ENCODE data around the gene CRTC2.

The CRTC2 gene

DNA sequence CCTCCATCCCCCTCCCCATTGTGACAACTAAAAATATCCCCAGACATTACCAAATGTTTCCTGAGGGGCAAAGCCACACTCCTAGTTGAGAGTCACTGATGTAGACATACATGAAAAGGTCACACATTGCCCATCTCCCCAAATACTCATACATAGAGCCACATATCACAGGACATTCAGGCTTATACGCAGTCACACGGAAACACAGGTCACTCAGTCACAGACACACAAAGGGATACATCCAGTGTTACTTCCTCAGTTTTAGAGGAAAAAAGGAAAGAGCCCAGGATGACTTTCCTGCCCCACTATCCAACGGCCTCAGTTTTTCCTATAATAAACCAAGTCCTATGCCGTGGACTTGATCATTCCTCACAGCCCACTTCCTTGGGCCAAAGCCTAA is 3.0 kb upstream of the CRTC2 start:
- Histone ChIP-seq H3K4me1 (ENCODE audit: control insufficient read depth, insufficient read depth, low read length) (peaks cover 53% of the 10 kb centered on the region), H3K27me3 (ENCODE audit: control insufficient read depth in 1 of 2, insufficient read depth in 2 of 2, low read length in 2 of 2) (no peaks in the 10 kb centered on the region), H3K9me3 (ENCODE audit: control insufficient read depth in 2 of 2, low read length in 2 of 2) (no peaks in the 10 kb centered on the region), H3K9ac (ENCODE audit: low read length in 2 of 2) (peak overlapping the region in 1 of 2 donors; percentile 42), H3K27ac (ENCODE audit: low read length) (peak overlapping the region; percentile 87), H3K4me3 (ENCODE audit: low read length in 2 of 2) (peak overlapping the region; percentile 88 to 93), H3K36me3 (ENCODE audit: control insufficient read depth in 2 of 2, insufficient read depth in 2 of 2, low read length in 2 of 2) (peaks cover 12 to 15% of the 10 kb centered on the region in 2 donors)

DNA sequence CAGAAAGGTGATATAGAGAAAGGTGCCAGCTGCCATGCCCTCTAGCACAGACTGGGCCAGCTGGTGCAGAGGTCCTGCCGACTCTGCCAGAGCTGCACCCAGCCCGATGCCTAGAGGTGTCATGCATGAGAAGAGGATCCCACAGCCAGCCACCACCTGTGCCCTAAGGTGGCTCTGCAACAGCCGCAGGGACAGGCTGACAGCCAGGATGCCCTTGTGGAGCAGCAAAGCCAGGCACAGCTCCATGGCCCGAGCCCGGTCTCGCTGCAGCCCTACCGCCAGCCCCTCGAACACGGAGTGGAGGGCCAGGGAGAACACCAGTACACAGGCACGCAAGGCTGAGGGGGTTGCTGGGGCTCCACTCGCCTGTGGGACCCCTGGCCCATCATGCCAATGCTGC is 1.8 kb upstream of the CRTC2 start:
- H3K36me3 ChIP-seq (ENCODE audit: control insufficient read depth in 2 of 2, insufficient read depth in 2 of 2, low read length in 2 of 2): peaks cover 12 to 15% of the 10 kb centered on the region in 2 donors
- no peaks in the 10 kb centered on the region for H3K27me3 ChIP-seq (ENCODE audit: control insufficient read depth in 1 of 2, insufficient read depth in 2 of 2, low read length in 2 of 2)
- no peaks in the 10 kb centered on the region for H3K9me3 ChIP-seq (ENCODE audit: control insufficient read depth in 2 of 2, low read length in 2 of 2)
- no peak overlapping the region for H3K4me3 ChIP-seq (ENCODE audit: low read length in 2 of 2)
- peaks cover 62% of the 10 kb centered on the region for H3K4me1 ChIP-seq (ENCODE audit: control insufficient read depth, insufficient read depth, low read length)
- peak overlapping the region; percentile 77 for H3K27ac ChIP-seq (ENCODE audit: low read length)
- no peak overlapping the region for H3K9ac ChIP-seq (ENCODE audit: low read length in 2 of 2)

DNA sequence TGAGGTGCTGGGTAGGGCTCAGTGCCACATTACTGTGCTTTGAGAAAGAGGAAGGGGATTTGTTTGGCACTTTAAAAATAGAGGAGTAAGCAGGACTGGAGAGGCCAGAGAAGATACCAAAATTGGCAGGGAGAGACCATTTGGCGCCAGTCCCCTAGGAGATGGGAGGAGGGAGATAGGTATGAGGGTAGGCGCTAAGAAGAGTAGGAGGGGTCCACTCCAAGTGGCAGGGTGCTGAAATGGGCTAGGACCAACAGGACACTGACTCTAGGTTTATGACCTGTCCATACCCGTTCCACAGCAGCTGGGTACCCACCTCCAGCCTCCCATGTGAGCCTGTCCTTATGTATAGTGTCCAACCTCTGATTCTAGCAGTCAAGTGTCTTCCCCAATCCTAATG is 1.0 kb upstream of the CRTC2 start:
- Histone ChIP-seq H3K4me1 (ENCODE audit: control insufficient read depth, insufficient read depth, low read length) (peaks cover 64% of the 10 kb centered on the region), H3K4me3 (ENCODE audit: low read length in 2 of 2) (peak overlapping the region in 1 of 2 donors; percentile 95), H3K27ac (ENCODE audit: low read length) (peak overlapping the region; percentile 77), H3K9ac (ENCODE audit: low read length in 2 of 2) (peak overlapping the region; percentile 13 to 85), H3K9me3 (ENCODE audit: control insufficient read depth in 2 of 2, low read length in 2 of 2) (no peaks in the 10 kb centered on the region), H3K27me3 (ENCODE audit: control insufficient read depth in 1 of 2, insufficient read depth in 2 of 2, low read length in 2 of 2) (no peaks in the 10 kb centered on the region), H3K36me3 (ENCODE audit: control insufficient read depth in 2 of 2, insufficient read depth in 2 of 2, low read length in 2 of 2) (peaks cover 12 to 19% of the 10 kb centered on the region in 2 donors)

DNA sequence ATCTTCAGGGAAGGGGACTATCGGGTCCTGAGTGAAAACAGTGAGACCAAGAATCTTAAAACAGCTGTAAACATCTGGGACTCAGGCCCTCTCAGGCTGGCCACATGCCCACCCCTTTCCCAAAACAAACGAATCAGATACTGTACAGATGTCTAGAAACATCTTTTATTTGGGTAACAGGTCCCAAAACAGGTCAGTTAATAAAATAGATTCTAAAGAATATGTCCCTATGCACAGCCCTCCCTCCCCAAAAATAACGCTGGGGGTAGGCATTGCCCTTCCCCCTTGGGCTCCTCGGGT is 499 bp upstream of the CRTC2 start:
- Histone ChIP-seq H3K4me1 (ENCODE audit: control insufficient read depth, insufficient read depth, low read length) (peaks cover 60% of the 10 kb centered on the region), H3K9ac (ENCODE audit: low read length in 2 of 2) (peak overlapping the region; percentile 51 to 85), H3K36me3 (ENCODE audit: control insufficient read depth in 2 of 2, insufficient read depth in 2 of 2, low read length in 2 of 2) (peaks cover 16 to 23% of the 10 kb centered on the region in 2 donors), H3K9me3 (ENCODE audit: control insufficient read depth in 2 of 2, low read length in 2 of 2) (no peaks in the 10 kb centered on the region), H3K27ac (ENCODE audit: low read length) (peak overlapping the region; percentile 77), H3K4me3 (ENCODE audit: low read length in 2 of 2) (peak overlapping the region; percentile 86 to 95), H3K27me3 (ENCODE audit: control insufficient read depth in 1 of 2, insufficient read depth in 2 of 2, low read length in 2 of 2) (no peaks in the 10 kb centered on the region)

DNA sequence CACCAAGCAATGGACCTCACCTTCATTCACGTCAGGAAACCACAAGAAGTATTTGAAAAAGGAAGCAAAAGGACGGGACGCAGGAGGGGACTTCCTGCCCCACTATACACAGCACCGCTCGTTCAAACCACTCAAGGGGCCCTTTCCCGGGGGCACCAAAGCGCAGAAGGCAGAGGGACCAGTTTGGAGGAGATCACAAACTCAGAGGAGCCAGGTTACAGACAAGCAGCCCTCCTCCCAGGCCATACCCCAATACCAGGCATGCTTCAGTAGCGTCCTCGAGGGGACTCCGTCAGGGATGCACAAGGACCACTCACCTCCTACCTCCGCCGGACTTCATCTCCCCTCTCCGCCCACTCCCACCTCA is 685 bp downstream of the CRTC2 start:
- peak overlapping the region; percentile 85 to 88 for H3K9ac ChIP-seq (ENCODE audit: low read length in 2 of 2)
- H3K27me3 ChIP-seq (ENCODE audit: control insufficient read depth in 1 of 2, insufficient read depth in 2 of 2, low read length in 2 of 2): no peaks in the 10 kb centered on the region
- H3K27ac ChIP-seq (ENCODE audit: low read length): peak overlapping the region; percentile 77
- H3K9me3 ChIP-seq (ENCODE audit: control insufficient read depth in 2 of 2, low read length in 2 of 2): no peaks in the 10 kb centered on the region
- peaks cover 22 to 26% of the 10 kb centered on the region in 2 donors for H3K36me3 ChIP-seq (ENCODE audit: control insufficient read depth in 2 of 2, insufficient read depth in 2 of 2, low read length in 2 of 2)
- peak overlapping the region; percentile 86 to 95 for H3K4me3 ChIP-seq (ENCODE audit: low read length in 2 of 2)
- peaks cover 56% of the 10 kb centered on the region for H3K4me1 ChIP-seq (ENCODE audit: control insufficient read depth, insufficient read depth, low read length)

DNA sequence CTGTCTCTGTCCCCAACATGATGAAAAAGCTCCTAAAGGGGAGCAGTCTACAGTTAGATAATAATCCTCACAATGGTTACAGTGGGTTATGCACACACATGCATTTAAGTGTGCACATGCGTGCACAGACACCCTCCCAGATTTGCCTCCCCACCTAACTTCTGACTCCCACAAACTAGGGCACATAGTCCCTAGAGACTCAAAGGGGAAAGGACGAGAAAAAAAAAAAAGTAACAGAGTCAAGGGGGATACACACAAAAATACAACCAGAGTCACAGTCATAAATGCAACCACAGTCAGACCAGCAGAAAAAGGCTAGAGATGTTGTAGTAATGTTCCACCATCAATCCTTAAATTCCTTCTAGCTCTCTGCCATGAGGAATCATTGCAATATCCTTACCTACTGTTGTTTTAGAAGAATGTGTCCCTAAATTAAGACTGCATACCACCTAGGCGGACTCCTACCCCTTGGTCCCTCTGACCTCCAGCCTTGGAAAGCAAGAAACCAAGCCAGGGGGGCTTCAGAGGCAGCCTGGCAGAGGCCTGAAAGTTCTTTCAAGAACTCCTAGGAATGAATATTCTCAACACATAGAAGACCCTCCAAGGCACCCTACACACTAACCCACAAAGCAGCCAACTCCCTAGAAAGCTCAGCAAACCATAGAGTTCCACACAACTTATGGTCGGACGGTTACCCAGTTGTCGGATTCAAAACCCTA is 1.3 kb downstream of the CRTC2 start:
- H3K27ac ChIP-seq (ENCODE audit: low read length): peak overlapping the region; percentile 77
- H3K4me3 ChIP-seq (ENCODE audit: low read length in 2 of 2): peak overlapping the region; percentile 86 to 95
- peaks cover 50% of the 10 kb centered on the region for H3K4me1 ChIP-seq (ENCODE audit: control insufficient read depth, insufficient read depth, low read length)
- peaks cover 27 to 32% of the 10 kb centered on the region in 2 donors for H3K36me3 ChIP-seq (ENCODE audit: control insufficient read depth in 2 of 2, insufficient read depth in 2 of 2, low read length in 2 of 2)
- H3K9me3 ChIP-seq (ENCODE audit: control insufficient read depth in 2 of 2, low read length in 2 of 2): no peaks in the 10 kb centered on the region
- H3K9ac ChIP-seq (ENCODE audit: low read length in 2 of 2): peak overlapping the region; percentile 85 to 88
- no peaks in the 10 kb centered on the region for H3K27me3 ChIP-seq (ENCODE audit: control insufficient read depth in 1 of 2, insufficient read depth in 2 of 2, low read length in 2 of 2)

DNA sequence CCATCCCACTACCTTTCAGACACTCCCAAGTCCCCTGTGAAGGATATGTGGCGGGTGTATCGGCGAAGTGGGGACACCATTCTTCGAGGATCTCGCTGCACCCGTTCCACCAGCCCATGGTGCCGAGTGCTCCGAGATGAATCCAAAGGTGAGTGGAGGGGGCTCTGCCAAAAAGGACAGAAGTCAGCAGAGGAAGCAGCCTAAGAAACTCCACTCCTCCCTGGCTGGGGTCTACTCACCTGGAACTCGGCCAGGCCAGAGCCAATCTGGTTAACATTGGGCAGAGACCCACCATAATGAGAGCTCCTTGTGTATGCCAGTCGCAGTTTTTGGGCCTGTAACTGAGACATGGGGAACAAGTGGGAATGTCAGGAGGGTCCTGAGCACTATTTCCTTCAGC is 3.6 kb downstream of the CRTC2 start:
- Histone ChIP-seq H3K27ac (ENCODE audit: low read length) (no peak overlapping the region), H3K4me1 (ENCODE audit: control insufficient read depth, insufficient read depth, low read length) (peaks cover 35% of the 10 kb centered on the region), H3K9ac (ENCODE audit: low read length in 2 of 2) (no peak overlapping the region), H3K36me3 (ENCODE audit: control insufficient read depth in 2 of 2, insufficient read depth in 2 of 2, low read length in 2 of 2) (peaks cover 34 to 42% of the 10 kb centered on the region in 2 donors), H3K4me3 (ENCODE audit: low read length in 2 of 2) (no peak overlapping the region), H3K9me3 (ENCODE audit: control insufficient read depth in 2 of 2, low read length in 2 of 2) (no peaks in the 10 kb centered on the region), H3K27me3 (ENCODE audit: control insufficient read depth in 1 of 2, insufficient read depth in 2 of 2, low read length in 2 of 2) (no peaks in the 10 kb centered on the region)

DNA sequence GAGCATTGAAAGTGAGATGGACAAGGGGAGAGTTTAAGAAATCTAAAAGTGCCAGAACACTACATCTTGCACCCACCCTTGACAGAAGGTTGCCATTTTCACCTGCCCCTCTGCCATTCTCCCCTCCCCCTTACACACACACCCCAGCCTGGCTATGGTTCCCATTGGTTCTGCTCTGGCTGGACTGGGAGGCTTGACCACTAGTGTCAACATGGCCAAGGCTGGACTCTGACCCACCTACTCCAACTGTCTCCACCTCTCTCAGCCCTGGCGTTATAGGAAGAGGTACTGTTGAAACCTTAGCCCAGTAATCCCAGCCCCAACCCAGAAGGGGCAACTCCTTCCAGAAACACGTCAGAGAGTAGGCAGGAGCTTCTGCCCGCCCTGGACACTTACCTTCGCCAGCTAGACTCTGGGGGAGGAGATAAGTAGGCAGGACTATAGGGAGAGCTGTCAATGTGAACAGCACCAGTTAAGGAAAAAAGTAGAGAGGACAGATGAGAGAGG is 4.5 kb downstream of the CRTC2 start:
- Histone ChIP-seq H3K9me3 (ENCODE audit: control insufficient read depth in 2 of 2, low read length in 2 of 2) (no peaks in the 10 kb centered on the region), H3K36me3 (ENCODE audit: control insufficient read depth in 2 of 2, insufficient read depth in 2 of 2, low read length in 2 of 2) (peaks cover 39 to 43% of the 10 kb centered on the region in 2 donors), H3K4me3 (ENCODE audit: low read length in 2 of 2) (no peak overlapping the region), H3K9ac (ENCODE audit: low read length in 2 of 2) (no peak overlapping the region), H3K4me1 (ENCODE audit: control insufficient read depth, insufficient read depth, low read length) (peaks cover 29% of the 10 kb centered on the region), H3K27ac (ENCODE audit: low read length) (no peak overlapping the region), H3K27me3 (ENCODE audit: control insufficient read depth in 1 of 2, insufficient read depth in 2 of 2, low read length in 2 of 2) (no peaks in the 10 kb centered on the region)

DNA sequence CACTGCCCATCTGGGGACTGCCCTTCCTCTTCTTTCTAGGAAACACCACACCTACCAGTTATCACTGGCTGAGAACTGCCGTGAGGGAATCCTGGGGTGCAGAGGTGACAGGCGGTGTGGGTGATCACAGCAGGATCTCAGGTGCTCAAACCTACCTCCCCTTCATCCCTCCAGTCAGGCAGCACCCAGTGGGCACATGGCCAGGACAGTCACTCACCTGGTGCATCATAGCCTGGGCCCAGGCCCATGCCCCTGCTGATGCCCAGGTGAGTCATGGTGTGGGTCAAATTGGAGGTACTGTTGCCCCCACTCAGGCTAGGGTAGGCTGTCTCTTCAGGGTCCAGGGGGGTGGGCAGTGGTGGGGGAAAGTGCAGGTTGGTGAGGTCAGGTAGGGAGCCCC is 6.6 kb downstream of the CRTC2 start:
- no peak overlapping the region for H3K27ac ChIP-seq (ENCODE audit: low read length)
- H3K9ac ChIP-seq (ENCODE audit: low read length in 2 of 2): no peak overlapping the region
- no peak overlapping the region for H3K4me3 ChIP-seq (ENCODE audit: low read length in 2 of 2)
- no peaks in the 10 kb centered on the region for H3K9me3 ChIP-seq (ENCODE audit: control insufficient read depth in 2 of 2, low read length in 2 of 2)
- H3K4me1 ChIP-seq (ENCODE audit: control insufficient read depth, insufficient read depth, low read length): peaks cover 20% of the 10 kb centered on the region
- H3K27me3 ChIP-seq (ENCODE audit: control insufficient read depth in 1 of 2, insufficient read depth in 2 of 2, low read length in 2 of 2): no peaks in the 10 kb centered on the region
- H3K36me3 ChIP-seq (ENCODE audit: control insufficient read depth in 2 of 2, insufficient read depth in 2 of 2, low read length in 2 of 2): peaks cover 49 to 54% of the 10 kb centered on the region in 2 donors

DNA sequence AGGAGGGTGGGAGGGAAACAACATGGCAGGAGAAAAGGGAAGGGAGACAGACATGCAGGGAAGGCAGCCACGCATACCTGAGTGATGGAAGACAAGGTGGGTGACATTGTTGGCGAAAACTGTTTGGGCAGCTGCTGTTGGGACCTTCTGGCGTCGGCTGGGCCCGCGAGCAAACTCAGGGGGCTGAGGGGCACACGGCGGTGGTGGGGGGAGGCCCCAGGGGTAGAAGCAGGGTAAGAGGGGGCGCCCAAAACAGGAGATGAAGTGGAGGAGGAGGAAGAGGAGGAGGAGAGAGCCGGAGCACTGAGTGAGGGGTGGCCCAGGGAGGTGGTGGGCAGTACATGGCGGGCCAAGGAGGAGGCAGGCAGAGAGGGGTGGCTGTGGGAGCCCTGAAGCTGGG is 7.2 kb downstream of the CRTC2 start:
- H3K27ac ChIP-seq (ENCODE audit: low read length): no peak overlapping the region
- peaks cover 49 to 54% of the 10 kb centered on the region in 2 donors for H3K36me3 ChIP-seq (ENCODE audit: control insufficient read depth in 2 of 2, insufficient read depth in 2 of 2, low read length in 2 of 2)

DNA sequence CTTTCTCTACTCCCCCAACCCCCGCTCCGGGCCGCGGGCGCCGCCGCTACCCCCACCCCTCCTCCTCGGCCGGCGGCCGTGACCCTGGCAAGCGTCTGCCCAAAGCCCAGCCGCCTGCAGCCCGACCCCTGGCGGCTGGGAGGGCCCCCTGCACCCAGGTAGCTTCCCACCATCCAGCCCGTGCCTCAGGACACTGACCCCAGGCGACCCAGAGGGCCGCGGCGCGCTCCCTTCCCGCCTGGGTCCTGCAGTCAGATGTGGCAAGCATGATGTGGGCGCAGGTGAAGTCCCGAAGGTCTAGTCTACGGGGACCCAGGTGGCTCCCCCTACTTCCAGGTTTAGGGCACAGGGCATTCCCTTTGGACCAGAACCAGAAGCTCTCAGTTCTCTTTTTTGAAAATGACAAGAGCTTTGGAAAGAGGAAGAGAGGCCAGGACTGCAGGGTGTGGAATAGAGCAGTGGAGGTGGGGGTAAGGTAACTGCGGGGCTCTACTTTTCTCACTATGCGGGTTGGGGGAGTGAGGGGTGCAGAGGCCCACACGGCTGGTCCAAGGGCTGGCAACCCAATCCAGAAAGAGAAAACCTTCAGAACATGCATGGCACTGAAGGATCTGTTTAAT is 11.7 kb downstream of the CRTC2 start, which contains the start of gene DENND4B:
Gene DENND4B (minus strand): TSS at position 97 of the 620 bp plus-strand sequence. CDS start 2,344 bp downstream, outside the sequence.
- H3K4me3 ChIP-seq (ENCODE audit: low read length in 2 of 2): peak within 1 kb of the TSS; percentile 85 to 89
- peaks cover 39 to 44% of the 10 kb centered on the region in 2 donors for H3K36me3 ChIP-seq (ENCODE audit: control insufficient read depth in 2 of 2, insufficient read depth in 2 of 2, low read length in 2 of 2)
- peaks cover 18% of the 10 kb centered on the region for H3K4me1 ChIP-seq (ENCODE audit: control insufficient read depth, insufficient read depth, low read length)
- peak within 1 kb of the TSS; percentile 87 to 91 for H3K9ac ChIP-seq (ENCODE audit: low read length in 2 of 2)
- H3K27ac ChIP-seq (ENCODE audit: low read length): peak within 1 kb of the TSS; percentile 90
- no peaks in the 10 kb centered on the region for H3K27me3 ChIP-seq (ENCODE audit: control insufficient read depth in 1 of 2, insufficient read depth in 2 of 2, low read length in 2 of 2)
- no peaks in the 10 kb centered on the region for H3K9me3 ChIP-seq (ENCODE audit: control insufficient read depth in 2 of 2, low read length in 2 of 2)

More for the DNA sequence above, 7.2 kb downstream of the CRTC2 start:
- Histone ChIP-seq H3K4me1 (ENCODE audit: control insufficient read depth, insufficient read depth, low read length) (peaks cover 16% of the 10 kb centered on the region), H3K4me3 (ENCODE audit: low read length in 2 of 2) (no peak overlapping the region), H3K9ac (ENCODE audit: low read length in 2 of 2) (no peak overlapping the region), H3K9me3 (ENCODE audit: control insufficient read depth in 2 of 2, low read length in 2 of 2) (no peaks in the 10 kb centered on the region), H3K27me3 (ENCODE audit: control insufficient read depth in 1 of 2, insufficient read depth in 2 of 2, low read length in 2 of 2) (no peaks in the 10 kb centered on the region)

Data from stomach smooth muscle (tissue), 2 donors.